Transverse colon (tissue), 4 donors: ENCODE measurements around the gene PPP3CB.

Experiments
- POLR2AphosphoS5 ChIP-seq, 3 donors: sonication (generic); formaldehyde crosslinking; IDR thresholded peaks; one replicate each; pipeline ENCODE4 v1.6.1; 2016; ENCODE audit warnings: antibody characterized with exemption in 3 of 3
- TF ChIP-seq, protein P1 (sequence below), 5 experiments: fragments of 200-600 bp in 3 of 5; fragments of 450-650 bp in 2 of 5; sonication (generic) in 3 of 5; IDR thresholded peaks; 1 replicate in 2 of 5; 2 replicates in 3 of 5; pipeline ENCODE4 v1.5.1; 2016 to 2017; ENCODE audit warnings: antibody characterized with exemption in 5 of 5, inconsistent platforms in 3 of 5, mild to moderate bottlenecking in 2 of 5, moderate library complexity in 1 of 5

DNA sequence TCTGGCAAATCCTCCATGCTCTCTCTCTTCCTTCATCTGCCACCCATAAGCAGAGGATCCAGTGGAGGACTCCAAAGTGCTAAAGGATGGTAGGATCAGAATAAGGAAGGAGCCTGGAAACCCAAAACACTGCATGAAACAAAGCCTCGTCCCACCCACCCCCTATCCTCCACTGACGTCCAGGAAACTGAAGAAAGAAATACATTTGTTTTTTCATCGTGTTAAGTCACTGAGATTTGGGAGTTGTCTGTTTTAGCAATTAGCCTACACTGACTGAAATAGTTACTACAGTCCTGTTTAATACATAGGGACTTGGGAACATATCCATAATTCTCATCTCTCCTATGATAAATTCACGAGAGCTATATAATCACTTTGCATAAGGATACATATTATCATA is 96.8 kb downstream of the PPP3CB start:
- TF ChIP-seq, protein P1, sequence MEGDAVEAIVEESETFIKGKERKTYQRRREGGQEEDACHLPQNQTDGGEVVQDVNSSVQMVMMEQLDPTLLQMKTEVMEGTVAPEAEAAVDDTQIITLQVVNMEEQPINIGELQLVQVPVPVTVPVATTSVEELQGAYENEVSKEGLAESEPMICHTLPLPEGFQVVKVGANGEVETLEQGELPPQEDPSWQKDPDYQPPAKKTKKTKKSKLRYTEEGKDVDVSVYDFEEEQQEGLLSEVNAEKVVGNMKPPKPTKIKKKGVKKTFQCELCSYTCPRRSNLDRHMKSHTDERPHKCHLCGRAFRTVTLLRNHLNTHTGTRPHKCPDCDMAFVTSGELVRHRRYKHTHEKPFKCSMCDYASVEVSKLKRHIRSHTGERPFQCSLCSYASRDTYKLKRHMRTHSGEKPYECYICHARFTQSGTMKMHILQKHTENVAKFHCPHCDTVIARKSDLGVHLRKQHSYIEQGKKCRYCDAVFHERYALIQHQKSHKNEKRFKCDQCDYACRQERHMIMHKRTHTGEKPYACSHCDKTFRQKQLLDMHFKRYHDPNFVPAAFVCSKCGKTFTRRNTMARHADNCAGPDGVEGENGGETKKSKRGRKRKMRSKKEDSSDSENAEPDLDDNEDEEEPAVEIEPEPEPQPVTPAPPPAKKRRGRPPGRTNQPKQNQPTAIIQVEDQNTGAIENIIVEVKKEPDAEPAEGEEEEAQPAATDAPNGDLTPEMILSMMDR (IDR thresholded peaks at IDR 0.05), result no peak
- no peak for TF ChIP-seq POLR2AphosphoS5 (IDR thresholded peaks at IDR 0.05)
